Thyroid gland (tissue), 4 donors: Measurements from ENCODE around the gene TBC1D1. TPM values are rescaled to one million over a fixed set of nuclear protein-coding genes. Genes with fewer than 3 reads are reported as not detected.

Experiments
- DNase-seq, 2 donors: peaks; one replicate each; pipeline ENCODE4 v3.0.0-alpha.2; 2019
- H3K27ac ChIP-seq, 3 donors: fragments of 200-600 bp; sonication (generic); 1 replicate in 2 of 3; 2 replicates in 1 of 3; pipeline ENCODE4 v1.5.1; 2016 to 2019; ENCODE audit warnings: mild to moderate bottlenecking in 1 of 3, moderate library complexity in 1 of 3
- H3K27me3 ChIP-seq: fragments of 200-600 bp; sonication (generic); one replicate; pipeline ENCODE4 v1.5.1; 2019
- H3K36me3 ChIP-seq, 2 donors: fragments of 200-600 bp; sonication (generic); one replicate each; pipeline ENCODE4 v1.5.1; 2016 to 2019
- H3K4me1 ChIP-seq, 2 donors: fragments of 200-600 bp; sonication (generic); one replicate each; pipeline ENCODE4 v1.5.1; 2017 to 2019
- H3K4me3 ChIP-seq, 3 donors: fragments of 200-600 bp; sonication (generic); replicated peaks in 1 of 3; 1 replicate in 2 of 3; 2 replicates in 1 of 3; pipeline ENCODE4 v1.5.1; 2016; ENCODE audit warnings: mild to moderate bottlenecking in 1 of 3
- H3K9me3 ChIP-seq: fragments of 200-600 bp; sonication (generic); one replicate; pipeline ENCODE4 v1.5.1; 2017
- POLR2A ChIP-seq, 2 donors: fragments of 450-650 bp; IDR thresholded peaks; one replicate each; pipeline ENCODE4 v1.6.1; 2017; ENCODE audit warnings: antibody characterized with exemption in 2 of 2, mild to moderate bottlenecking in 2 of 2, moderate library complexity in 1 of 2
- WGBS, 2 donors: methylation state at CpG; one replicate each; pipeline ENCODE4 v1.1.5; 2017; 5-methylcytosine and 5-hydroxymethylcytosine counted together
- intact Hi-C: fragments of 100-400 bp; cut with DNase I; formaldehyde crosslinking; loops from one replicate; pipeline ENCODE4 v1.15.1; 2023
- total RNA-seq, 4 donors: library from RNA; depleted of rRNA; stranded (reverse); fragments of >200 nt; gene quantifications; one replicate each; pipeline ENCODE4 v1.2.3, GENCODE V29; 2016
- TF ChIP-seq, protein P1 (sequence below), 6 experiments: fragments of 200-600 bp in 3 of 6; fragments of 450-650 bp in 3 of 6; sonication (generic) in 3 of 6; IDR thresholded peaks; one replicate each; pipeline ENCODE4 v1.5.1; 2016 to 2019; ENCODE audit warnings: antibody characterized with exemption in 6 of 6, mild to moderate bottlenecking in 2 of 6, inconsistent platforms in 1 of 6, moderate library complexity in 1 of 6

Gene TBC1D1
- total RNA-seq, 4 donors from 2014 or later = 192 to 284 (median 230) TPM

DNA sequence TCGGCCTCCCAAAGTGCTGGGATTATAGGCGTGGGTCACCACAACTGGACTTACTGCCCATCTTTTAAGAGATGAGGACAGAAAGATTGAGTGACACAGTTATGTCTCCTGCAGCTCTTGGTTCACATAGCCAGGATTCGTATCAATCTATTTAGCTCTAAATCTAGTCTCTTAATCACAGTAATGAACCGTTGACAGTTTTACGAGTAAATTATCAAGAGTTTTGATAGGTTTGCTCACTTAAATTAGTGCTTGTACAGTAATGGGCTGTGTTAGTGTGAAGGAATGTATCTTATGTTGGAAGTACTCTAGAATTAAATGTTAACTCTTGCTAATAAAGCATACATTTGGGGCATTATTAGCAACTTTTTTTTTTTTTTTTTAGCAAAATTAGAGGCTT, 175.0 kb downstream of the TBC1D1 start:
- Histone ChIP-seq H3K4me3 (no peak overlapping the region), H3K27ac (no peak overlapping the region), H3K4me1 (peaks cover 0 to 9% of the 10 kb centered on the region in 2 donors), H3K9me3 (no peaks in the 10 kb centered on the region), H3K36me3 (peaks cover 2 to 10% of the 10 kb centered on the region in 2 donors), H3K27me3 (no peaks in the 10 kb centered on the region)
- TF ChIP-seq POLR2A (IDR thresholded peaks at IDR 0.05) = no peak
- TF ChIP-seq, protein P1, sequence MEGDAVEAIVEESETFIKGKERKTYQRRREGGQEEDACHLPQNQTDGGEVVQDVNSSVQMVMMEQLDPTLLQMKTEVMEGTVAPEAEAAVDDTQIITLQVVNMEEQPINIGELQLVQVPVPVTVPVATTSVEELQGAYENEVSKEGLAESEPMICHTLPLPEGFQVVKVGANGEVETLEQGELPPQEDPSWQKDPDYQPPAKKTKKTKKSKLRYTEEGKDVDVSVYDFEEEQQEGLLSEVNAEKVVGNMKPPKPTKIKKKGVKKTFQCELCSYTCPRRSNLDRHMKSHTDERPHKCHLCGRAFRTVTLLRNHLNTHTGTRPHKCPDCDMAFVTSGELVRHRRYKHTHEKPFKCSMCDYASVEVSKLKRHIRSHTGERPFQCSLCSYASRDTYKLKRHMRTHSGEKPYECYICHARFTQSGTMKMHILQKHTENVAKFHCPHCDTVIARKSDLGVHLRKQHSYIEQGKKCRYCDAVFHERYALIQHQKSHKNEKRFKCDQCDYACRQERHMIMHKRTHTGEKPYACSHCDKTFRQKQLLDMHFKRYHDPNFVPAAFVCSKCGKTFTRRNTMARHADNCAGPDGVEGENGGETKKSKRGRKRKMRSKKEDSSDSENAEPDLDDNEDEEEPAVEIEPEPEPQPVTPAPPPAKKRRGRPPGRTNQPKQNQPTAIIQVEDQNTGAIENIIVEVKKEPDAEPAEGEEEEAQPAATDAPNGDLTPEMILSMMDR (IDR thresholded peaks at IDR 0.05) = no peak
- 92 to 94% methylated on average over 5 of the region's 5 CpGs for WGBS, 2 donors
- intact Hi-C loops = loop anchor here (10.0 kb wide), 2 partner anchors 109 to 669 kb away; no protein-coding TSS in a partner anchor
- DNase-seq = no peak

GRCh38 chr4:38067499-38067898, 176.6 kb downstream of the TBC1D1 start:
- intact Hi-C loops = loop anchor here (10.0 kb wide), 2 partner anchors 107 to 667 kb away; no protein-coding TSS in a partner anchor

DNA sequence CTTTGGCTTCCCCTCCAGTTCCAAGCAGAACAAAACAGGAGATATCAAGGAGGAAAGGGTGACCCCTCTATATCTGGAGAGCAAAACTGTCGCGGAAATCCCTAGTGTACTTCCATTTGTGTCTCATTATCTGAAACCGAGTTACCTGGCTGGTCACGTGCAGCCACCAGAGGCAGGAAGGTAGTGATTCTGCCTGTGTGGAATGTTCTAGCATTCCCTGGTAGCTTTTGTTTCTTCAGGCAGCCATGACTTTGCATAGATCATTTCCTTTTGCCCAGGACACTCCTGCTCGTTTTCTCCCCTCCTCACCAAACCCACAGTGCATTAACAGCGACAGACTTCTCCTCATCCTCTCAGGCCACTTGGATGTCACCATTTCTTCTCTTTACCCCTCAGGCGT, 177.2 kb downstream of the TBC1D1 start:
- intact Hi-C loops = loop anchor here (10.0 kb wide), 2 partner anchors 107 to 667 kb away; no protein-coding TSS in a partner anchor
- Histone ChIP-seq H3K27ac (no peak overlapping the region), H3K36me3 (peaks cover 2 to 10% of the 10 kb centered on the region in 2 donors), H3K4me3 (no peak overlapping the region), H3K9me3 (no peaks in the 10 kb centered on the region), H3K4me1 (peaks cover 0 to 6% of the 10 kb centered on the region in 2 donors), H3K27me3 (no peaks in the 10 kb centered on the region)
- 88% methylated on average over 7 of the region's 7 CpGs for WGBS, 2 donors
- TF ChIP-seq, protein P1 (IDR thresholded peaks at IDR 0.05) = no peak
- TF ChIP-seq POLR2A (IDR thresholded peaks at IDR 0.05) = no peak
- no peak for DNase-seq

More at GRCh38 chr4:38067499-38067898, 176.6 kb downstream of the TBC1D1 start:
- WGBS, 2 donors = 93 to 95% methylated on average over 7 of the region's 7 CpGs
- Histone ChIP-seq H3K4me3 (no peak overlapping the region), H3K36me3 (peaks cover 2 to 10% of the 10 kb centered on the region in 2 donors), H3K9me3 (no peaks in the 10 kb centered on the region), H3K27ac (no peak overlapping the region), H3K27me3 (no peaks in the 10 kb centered on the region), H3K4me1 (peaks cover 0 to 11% of the 10 kb centered on the region in 2 donors)
- TF ChIP-seq, protein P1 (IDR thresholded peaks at IDR 0.05) = no peak
- TF ChIP-seq POLR2A (IDR thresholded peaks at IDR 0.05) = no peak
- DNase-seq = no peak

DNA sequence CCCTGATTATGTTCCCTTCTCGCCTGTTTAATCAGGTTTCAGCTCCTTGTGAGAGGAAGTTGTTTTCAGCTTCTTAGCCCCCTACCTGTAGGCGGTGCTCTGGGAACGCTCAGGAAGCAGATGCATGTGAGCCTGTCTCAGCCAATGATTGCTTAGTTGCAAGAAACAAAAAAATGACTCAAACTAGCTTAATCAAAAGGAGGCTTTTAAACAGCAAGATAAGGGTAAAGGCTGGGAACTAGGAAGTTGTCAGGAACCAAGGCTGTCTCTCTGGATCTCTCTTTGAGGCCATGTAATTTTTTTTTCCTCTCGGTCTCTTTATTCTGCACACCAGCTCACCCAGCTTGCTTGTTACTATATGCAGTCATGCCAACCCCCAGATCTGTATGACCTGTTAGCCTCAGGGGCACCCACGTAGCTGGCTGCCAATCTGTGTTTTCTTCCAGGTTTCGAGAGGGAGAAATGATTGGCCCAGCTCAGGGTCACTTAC, 178.4 kb downstream of the TBC1D1 start:
- H3K4me1 ChIP-seq = peaks cover 0 to 6% of the 10 kb centered on the region in 2 donors
- H3K9me3 ChIP-seq = no peaks in the 10 kb centered on the region
- DNase-seq = no peak
- H3K4me3 ChIP-seq = no peak overlapping the region
- TF ChIP-seq POLR2A (IDR thresholded peaks at IDR 0.05) = no peak
- TF ChIP-seq, protein P1 (IDR thresholded peaks at IDR 0.05) = no peak
- H3K27me3 ChIP-seq = no peaks in the 10 kb centered on the region
- 81 to 83% methylated on average over 6 of the region's 6 CpGs for WGBS, 2 donors
- peaks cover 8 to 10% of the 10 kb centered on the region in 2 donors for H3K36me3 ChIP-seq
- intact Hi-C loops = loop anchor here (10.0 kb wide), 2 partner anchors 105 to 665 kb away; no protein-coding TSS in a partner anchor
- H3K27ac ChIP-seq = no peak overlapping the region

- 74 to 76% methylated on average over 7 of the region's 7 CpGs for WGBS, 2 donors
- DNase-seq = no peak
- TF ChIP-seq, protein P1 (IDR thresholded peaks at IDR 0.05) = no peak
- no peak for TF ChIP-seq POLR2A (IDR thresholded peaks at IDR 0.05)
- Histone ChIP-seq H3K36me3 (peaks cover 8 to 10% of the 10 kb centered on the region in 2 donors), H3K27ac (no peak overlapping the region), H3K27me3 (no peaks in the 10 kb centered on the region), H3K4me3 (no peak overlapping the region), H3K4me1 (peaks cover 0 to 6% of the 10 kb centered on the region in 2 donors), H3K9me3 (no peaks in the 10 kb centered on the region)
- intact Hi-C loops = no loop called here
These were observed 181.0 kb downstream of the TBC1D1 start for GRCh38 chr4:38071801-38072431.
